HEK293 (cell line): ENCODE results near the gene RAB3B.

Experiments
- TCF7L2 ChIP-seq: IDR thresholded peaks from 2 replicates; pipeline ENCODE4 v1.6.1; 2011; ENCODE audit warnings: low read depth, mild to moderate bottlenecking, inconsistent platforms, low read length, moderate library complexity, borderline replicate concordance
- YY1 ChIP-seq: fragments of 450-650 bp; formaldehyde crosslinking; IDR thresholded peaks from 2 replicates; pipeline ENCODE4 v1.5.1; 2018; ENCODE audit warnings: missing biosample characterization, missing genetic modification characterization
- ZFP41 ChIP-seq: fragments of 450-650 bp; formaldehyde crosslinking; IDR thresholded peaks from 2 replicates; pipeline ENCODE4 v1.5.1; 2016; ENCODE audit warnings: missing biosample characterization, missing genetic modification characterization, borderline replicate concordance
- TF ChIP-seq, protein P1 (sequence below): fragments of 450-650 bp; formaldehyde crosslinking; IDR thresholded peaks from 2 replicates; pipeline ENCODE4 v1.5.1; 2016; ENCODE audit warnings: missing biosample characterization, missing genetic modification characterization
- TF ChIP-seq, protein P2 (sequence below): fragments of 450-650 bp; formaldehyde crosslinking; IDR thresholded peaks from 2 replicates; pipeline ENCODE4 v1.5.1; 2016; ENCODE audit warnings: missing biosample characterization, missing genetic modification characterization

DNA sequence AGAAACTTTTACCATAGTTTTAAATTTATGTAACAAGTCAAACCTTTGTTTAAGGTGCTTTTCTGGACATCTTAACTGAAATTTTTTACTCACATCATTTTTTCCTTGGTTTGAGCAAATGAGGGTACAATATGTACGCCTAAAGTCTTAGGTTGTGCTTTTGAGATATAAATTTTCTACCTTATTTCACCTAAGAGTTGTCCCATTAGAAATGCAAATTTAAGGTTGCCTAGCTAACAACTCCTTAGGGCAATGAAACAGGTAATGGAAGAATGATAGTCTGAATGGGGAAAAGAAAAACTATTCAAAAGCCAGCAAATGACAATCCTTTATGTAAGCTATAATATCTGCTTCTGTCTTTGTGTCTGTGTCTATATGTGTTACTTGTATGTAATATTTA, 131.6 kb downstream of the RAB3B start:
- TF ChIP-seq, protein P1, sequence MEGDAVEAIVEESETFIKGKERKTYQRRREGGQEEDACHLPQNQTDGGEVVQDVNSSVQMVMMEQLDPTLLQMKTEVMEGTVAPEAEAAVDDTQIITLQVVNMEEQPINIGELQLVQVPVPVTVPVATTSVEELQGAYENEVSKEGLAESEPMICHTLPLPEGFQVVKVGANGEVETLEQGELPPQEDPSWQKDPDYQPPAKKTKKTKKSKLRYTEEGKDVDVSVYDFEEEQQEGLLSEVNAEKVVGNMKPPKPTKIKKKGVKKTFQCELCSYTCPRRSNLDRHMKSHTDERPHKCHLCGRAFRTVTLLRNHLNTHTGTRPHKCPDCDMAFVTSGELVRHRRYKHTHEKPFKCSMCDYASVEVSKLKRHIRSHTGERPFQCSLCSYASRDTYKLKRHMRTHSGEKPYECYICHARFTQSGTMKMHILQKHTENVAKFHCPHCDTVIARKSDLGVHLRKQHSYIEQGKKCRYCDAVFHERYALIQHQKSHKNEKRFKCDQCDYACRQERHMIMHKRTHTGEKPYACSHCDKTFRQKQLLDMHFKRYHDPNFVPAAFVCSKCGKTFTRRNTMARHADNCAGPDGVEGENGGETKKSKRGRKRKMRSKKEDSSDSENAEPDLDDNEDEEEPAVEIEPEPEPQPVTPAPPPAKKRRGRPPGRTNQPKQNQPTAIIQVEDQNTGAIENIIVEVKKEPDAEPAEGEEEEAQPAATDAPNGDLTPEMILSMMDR (tag by site-specific recombination): no peak
- TF ChIP-seq YY1: no peak
- TF ChIP-seq ZFP41 (tag by site-specific recombination): no peak
- TF ChIP-seq, protein P2, sequence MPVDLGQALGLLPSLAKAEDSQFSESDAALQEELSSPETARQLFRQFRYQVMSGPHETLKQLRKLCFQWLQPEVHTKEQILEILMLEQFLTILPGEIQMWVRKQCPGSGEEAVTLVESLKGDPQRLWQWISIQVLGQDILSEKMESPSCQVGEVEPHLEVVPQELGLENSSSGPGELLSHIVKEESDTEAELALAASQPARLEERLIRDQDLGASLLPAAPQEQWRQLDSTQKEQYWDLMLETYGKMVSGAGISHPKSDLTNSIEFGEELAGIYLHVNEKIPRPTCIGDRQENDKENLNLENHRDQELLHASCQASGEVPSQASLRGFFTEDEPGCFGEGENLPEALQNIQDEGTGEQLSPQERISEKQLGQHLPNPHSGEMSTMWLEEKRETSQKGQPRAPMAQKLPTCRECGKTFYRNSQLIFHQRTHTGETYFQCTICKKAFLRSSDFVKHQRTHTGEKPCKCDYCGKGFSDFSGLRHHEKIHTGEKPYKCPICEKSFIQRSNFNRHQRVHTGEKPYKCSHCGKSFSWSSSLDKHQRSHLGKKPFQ (tag by site-specific recombination): no peak
- no peak for TF ChIP-seq TCF7L2
